Glomerular endothelial cell (primary cell): Measurements from ENCODE around the gene COL25A1. TPM values are rescaled to one million over a fixed set of nuclear protein-coding genes. Genes with fewer than 3 reads are reported as not detected.

Experiments
- DNase-seq: peaks from one replicate; pipeline ENCODE4 v3.0.0-alpha.2; 2011; ENCODE audit warnings: low read depth, low spot score; ENCODE audit errors: extremely low read depth
- total RNA-seq: library from RNA; depleted of rRNA; stranded (reverse); fragments of >200 nt; gene quantifications from 2 replicates; pipeline ENCODE4 v1.2.3, GENCODE V29; 2015

Gene COL25A1
- total RNA-seq, 1 donor from 2014 or later, result 2.2 TPM

DNA sequence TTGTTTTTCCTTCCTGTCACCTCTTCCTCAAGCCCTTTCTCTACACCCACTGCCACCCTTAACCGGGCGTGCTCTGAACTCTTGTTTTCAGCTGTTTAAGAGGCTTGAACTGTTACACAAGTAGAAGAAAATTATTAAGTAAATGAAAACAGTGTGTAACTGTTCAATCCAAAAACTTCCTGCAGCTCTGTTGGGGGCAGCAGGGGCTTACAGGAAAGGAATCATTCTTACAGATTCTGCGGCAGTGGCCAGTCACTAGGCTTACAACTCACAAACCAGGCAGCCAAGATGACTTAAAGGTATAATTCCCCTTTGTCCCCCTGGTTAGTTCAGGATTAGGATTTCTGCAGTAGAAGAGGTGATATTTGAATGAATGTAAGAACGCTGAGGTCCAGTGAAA is 469.4 kb downstream of the COL25A1 start:
- no peak for DNase-seq

DNA sequence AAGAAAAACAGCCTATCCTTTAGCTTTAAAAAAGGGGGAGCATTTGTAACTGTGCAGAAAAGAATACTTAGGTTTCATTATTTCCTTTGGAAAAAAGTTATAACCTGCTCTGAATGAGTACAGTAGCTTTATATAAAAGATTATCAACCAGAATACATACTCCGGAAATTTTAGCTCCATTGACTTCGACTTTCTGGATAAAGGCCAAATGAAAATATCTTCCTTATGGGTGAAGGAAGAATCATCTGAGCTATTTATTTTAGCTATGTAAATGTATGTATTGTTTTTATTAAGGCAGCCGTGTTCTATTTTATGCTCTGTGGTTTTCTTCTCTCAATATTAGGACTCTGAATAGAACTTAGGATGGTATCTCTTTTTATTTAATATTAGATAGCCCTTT is 470.6 kb downstream of the COL25A1 start:
- no peak for DNase-seq

- DNase-seq, result no peak
Measured at GRCh38 chr4:108831291-108831690, 471.2 kb downstream of the COL25A1 start.

DNA sequence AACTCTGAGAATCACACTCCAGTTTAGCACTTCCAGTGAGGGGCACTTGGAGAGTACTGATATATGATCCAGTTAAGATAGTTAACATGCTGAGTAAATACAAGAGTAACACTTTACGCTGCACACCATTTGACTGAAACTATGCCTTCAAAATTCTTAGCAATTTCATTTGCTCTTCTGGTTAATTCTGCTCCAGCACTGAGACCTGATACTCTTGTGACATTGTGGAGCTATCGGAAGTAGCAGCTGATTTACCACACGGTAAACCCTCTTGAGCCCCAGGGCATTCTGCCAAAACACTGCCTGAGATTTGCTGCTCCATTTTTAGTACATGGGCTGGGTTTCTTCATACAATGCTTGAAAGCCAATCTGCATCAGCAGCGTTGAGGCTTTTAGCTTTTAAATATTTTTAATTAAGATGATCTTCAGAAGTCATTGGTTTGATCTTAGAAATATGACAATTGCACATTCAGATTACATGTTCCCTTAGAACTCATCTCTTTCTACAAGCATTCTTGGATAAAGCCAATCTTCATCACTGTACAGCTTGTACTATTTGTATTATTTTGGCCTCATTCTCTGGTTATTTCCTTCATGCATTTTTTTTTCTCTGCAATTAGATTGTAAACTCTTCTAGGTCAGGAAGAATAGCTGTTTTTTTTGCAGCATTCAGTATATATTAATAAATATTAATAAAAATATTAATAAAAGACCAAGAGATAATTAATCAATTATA is 471.8 kb downstream of the COL25A1 start:
- no peak for DNase-seq

- no peak for DNase-seq
Measured at GRCh38 chr4:108829966-108830492, 472.4 kb downstream of the COL25A1 start.

GRCh38 chr4:108828620-108829019 is 473.8 kb downstream of the COL25A1 start:
- no peak for DNase-seq

DNA sequence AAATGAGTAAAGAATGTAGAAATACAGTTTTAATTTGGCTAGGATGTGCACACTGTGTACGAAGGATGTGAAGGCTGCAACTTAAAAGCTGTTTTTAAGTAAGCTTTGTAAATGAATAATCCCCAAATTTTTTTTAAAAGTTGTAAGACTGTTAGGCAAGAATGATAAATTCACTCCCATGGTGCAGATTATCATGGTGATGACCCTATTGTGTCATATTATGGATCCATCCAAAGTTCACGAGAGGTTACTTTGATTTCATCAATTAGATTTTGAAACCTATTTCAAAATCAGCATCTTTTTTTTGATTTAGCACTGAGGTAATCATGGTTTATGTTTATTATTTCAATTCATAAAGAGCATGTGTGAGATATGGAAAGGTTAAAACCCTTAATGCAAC is 476.7 kb downstream of the COL25A1 start:
- DNase-seq, result no peak

DNA sequence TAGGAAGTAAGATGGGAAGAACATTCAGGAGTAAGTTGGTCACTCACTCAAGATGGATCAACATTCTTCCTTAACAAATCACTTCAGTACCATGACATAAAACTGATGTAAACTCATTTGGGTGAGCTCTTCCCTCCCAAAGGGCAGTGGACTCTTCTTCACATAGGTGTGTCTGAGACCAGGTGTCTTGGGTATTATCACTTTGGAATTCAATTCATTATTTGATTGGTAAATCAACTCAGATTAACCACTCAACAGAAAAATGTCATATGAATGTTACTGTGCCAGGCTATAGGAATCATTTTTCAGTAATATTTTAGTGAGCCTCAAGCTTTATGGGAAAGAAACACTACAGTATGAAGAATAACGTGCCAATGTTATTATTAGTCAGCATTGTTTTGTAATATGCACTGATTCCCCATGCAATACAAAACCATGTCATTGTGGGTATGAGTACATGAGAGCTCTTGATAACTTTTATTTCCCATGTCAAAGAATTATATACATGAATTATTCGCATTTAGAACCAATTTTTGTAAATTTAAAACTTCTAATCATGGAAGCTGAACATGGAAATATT is 481.0 kb downstream of the COL25A1 start:
- DNase-seq, result no peak

DNA sequence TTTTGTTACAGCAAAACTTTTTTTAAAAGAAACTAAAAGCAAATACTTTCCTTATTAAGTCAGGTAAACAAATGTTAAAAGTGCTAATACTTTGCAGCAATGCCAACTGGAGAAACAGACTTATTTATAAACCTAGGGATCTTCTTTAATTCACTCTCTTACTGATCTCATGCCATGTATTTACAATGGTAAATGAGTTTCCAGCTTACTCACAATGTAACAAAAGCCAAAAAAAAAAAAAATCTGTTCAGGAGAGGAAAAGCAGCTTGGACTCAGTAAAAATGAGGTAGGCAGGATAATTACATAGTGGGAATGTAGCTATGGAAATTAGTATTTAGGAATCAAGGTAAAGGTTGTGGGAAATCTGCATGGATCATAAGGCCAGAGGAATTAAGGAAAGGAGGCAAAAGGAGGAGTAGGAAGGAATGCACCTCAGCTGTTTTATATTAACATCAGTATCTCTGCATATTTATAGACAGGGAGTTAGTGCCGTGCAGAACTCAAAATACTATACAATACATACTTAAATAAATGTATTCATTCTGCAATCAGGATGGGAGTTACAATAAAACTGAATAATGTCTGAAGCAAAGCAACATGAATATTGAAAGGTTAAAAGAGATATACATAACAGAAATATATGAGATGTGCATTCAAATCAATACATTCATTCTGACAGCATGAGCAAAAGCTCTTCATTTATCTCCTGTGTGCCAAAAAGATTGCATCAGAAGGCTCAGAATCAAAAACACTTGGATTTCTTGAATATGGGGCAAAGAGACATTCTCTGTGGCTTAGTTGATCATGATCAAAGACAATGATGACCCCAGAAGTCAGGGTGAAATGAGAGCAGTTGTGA is 481.7 kb downstream of the COL25A1 start:
- no peak for DNase-seq

DNA sequence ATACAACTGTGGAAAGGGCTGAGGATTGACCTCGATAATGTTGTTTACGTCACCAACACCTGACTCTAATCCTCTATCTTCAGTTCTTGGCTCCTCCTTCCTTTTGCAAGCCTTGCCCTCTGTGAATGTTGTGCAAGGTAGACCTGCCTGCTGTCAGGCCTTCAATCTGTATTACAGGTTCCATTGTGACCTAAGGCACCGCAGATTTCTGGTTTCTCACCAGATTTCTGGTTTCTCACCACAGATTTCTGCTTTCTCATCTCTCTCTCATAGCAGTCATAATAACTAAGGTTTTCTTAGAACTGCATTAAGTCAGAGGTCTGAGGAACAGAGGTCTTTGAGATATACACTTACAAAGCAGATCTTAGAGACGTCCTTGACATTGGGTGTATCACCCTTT is 488.1 kb downstream of the COL25A1 start:
- DNase-seq, result no peak

DNA sequence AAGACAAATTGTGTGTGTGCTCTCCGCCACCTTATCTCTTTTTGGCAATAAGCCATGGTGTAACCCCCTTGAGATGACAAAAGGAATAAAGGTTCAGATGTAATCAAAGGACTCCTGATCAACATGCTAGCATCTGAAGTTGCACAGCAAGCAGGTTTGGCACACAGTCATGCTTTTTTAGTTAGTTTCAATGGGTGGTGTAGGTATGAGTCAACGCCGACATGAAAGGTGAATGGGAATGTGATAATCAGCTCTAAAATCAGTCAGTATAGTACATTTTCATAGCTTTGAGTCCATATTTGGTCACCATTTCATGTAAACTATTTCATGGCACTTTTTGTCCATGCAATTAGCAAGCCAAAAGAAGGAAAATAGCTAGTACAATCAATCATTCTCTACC is 489.2 kb downstream of the COL25A1 start:
- no peak for DNase-seq

DNA sequence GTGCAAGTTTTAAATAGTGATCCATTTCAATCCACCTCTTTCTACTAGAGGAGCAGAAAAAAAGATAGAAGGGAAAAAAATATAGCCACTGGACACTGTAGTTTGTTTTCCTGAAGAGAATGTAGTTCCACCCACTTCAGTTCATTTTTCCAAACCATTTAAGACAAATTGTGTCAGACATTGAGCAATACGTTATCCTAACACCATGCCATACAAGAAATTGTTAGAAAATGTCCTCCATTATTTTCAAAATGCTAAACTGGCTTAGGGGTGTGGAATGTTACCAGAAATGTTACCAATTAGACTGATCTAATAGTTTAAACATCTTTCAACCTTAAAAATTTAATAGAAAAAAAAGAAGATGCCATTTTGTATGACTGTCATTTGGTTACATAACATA is 491.0 kb downstream of the COL25A1 start:
- DNase-seq, result no peak

GRCh38 chr4:108810087-108810486 is 492.4 kb downstream of the COL25A1 start:
- DNase-seq, result no peak

DNA sequence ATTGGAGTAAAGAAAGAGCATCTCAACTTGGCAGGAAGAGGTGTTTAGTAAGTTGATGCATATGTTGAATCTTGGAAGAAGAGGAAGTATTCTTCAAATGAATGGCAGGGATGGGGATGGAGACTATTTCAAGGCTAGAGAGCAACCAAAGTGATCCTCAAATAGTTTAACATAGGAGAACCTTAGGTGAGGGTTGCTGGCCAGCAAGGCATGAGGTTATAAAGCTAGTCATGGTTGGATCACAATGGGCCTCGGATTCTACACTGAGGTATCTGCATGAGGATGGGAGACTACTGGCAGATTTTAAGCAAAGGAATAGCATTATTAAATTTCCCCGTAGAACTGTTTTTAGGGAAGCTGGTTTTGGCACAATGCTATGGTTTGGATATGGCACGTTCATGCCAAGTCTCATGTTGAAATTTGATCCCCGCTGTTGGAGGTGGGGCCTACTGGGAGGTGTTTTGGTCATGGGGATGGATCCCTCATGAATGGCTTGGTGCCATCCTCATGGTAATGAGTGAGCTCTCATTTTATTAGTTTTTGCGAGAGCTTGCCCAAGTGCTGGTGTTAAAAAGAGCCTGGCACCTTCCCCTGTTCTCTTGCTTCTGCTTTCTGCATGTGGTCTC is 497.7 kb downstream of the COL25A1 start:
- no peak for DNase-seq

GRCh38 chr4:108799306-108799705 is 503.2 kb downstream of the COL25A1 start:
- no peak for DNase-seq

DNA sequence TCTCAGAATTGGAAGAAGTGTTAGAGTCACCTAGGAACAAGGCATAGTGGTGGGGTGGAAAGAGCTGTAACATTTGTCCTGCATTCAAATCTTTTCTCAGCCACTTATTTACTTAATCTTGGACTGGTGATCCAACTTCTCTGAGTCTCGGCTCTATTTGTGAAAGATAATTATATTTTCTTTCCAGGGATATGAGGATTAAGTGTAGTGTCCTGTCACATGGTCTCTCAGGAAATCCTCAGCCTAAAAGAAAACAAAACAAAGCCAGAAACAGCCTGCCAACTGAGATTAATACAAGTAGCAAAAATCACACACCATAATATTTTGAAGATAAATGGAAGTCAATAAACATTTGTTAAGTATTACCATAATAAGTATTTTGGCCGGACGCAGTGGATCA is 506.3 kb downstream of the COL25A1 start:
- no peak for DNase-seq

GRCh38 chr4:108795733-108796132 is 506.7 kb downstream of the COL25A1 start:
- DNase-seq, result no peak

- DNase-seq, result no peak
Measured at GRCh38 chr4:108794136-108794535, 508.3 kb downstream of the COL25A1 start.

- no peak for DNase-seq
Measured at GRCh38 chr4:108793415-108793814, 509.0 kb downstream of the COL25A1 start.

DNA sequence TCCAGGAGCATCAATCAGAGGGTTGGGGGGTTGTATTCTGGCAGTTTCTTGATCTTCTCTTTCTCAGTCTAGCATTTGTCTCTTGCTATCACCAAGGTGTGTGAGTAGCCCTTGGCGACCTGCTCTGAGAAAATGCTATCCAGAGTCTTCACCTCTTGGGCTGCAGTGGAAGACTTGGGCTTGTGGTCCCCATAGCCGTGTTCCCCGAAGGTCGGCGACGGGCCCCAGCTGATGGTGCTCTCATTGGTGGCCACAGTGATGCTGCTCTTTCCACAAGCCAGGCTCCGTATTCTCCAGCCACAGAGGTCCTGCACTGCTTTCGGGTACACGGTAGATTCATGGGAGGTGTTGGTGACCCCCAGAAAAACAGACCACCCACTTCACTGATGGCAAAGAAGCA is 513.7 kb downstream of the COL25A1 start:
- no peak for DNase-seq

DNA sequence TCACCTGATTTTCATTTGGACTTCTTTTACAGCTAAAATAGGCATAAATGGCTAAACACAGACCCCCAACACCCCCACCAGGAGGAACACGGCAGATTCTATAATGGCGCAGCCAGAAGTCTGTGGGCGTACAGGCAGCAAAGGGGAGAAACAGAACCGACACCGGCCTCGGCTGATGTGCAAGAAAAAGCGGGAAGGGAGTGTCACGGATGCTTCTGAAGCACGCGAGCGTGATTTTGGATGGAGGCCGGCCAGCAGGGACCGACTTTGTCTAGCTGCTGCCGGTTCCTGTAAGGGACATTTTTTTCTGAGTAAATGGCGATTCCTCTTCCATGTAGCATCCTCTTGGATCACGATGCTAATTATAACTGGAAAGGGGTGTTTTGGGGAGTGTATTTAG is 514.7 kb downstream of the COL25A1 start:
- DNase-seq, result no peak
